ENCODE data around the gene DUS2. TPM values are rescaled to one million over a fixed set of nuclear protein-coding genes. Genes with fewer than 3 reads are reported as not detected.
"Not testable (repeated sequence)": the region's sequence is repeated elsewhere in the genome, so short reads cannot be mapped to it uniquely, and the experiment has no call there.

Gene DUS2
- total and polyA plus RNA-seq, 4 donors: 6.9 to 10.7 (median 7.9) TPM

DNA sequence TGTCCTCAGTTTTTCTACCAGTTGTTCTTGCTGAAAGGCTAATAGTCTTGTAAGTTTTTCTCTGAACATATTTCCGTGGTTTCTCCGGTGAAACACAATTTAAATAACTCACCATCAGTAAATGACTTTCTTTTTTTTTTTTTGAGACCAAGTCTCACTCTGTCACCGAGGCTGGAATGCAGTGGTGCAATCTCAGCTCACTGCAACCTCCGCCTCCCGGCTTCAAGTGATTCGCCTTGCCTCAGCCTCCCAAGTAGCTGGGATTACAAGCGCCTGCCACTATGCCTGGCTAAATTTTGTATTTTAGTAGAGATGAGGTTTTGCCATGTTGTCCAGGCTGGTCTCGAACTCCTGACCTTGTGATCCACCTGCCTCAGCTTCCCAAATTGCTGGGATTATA is 91.9 kb downstream of the DUS2 start:
- peaks cover 0 to 11% (median 4%) of the 10 kb centered on the region in 4 donors for H3K4me1 ChIP-seq (ENCODE audit: control insufficient read depth in 4 of 4, insufficient read depth in 4 of 4, low read length in 3 of 4)

GRCh38 chr16:68115851-68116250 is 92.8 kb downstream of the DUS2 start:
- Histone ChIP-seq H3K27ac (ENCODE audit: low read depth in 1 of 2, low read length in 2 of 2) (no peak overlapping the region), H3K9ac (ENCODE audit: low read depth in 1 of 2, low read length in 2 of 2) (no peak overlapping the region), H3K4me1 (ENCODE audit: control insufficient read depth in 4 of 4, insufficient read depth in 4 of 4, low read length in 3 of 4) (peaks cover 0 to 11% (median 4%) of the 10 kb centered on the region in 4 donors), H3K36me3 (ENCODE audit: control insufficient read depth in 4 of 4, insufficient read depth in 3 of 4, low read depth in 1 of 4, low read length in 3 of 4) (no peaks in the 10 kb centered on the region), H3K9me3 (ENCODE audit: control insufficient read depth in 4 of 4, low read length in 3 of 4) (no peaks in the 10 kb centered on the region), H3K27me3 (ENCODE audit: control insufficient read depth in 4 of 4, insufficient read depth in 4 of 4, low read length in 3 of 4) (no peaks in the 10 kb centered on the region), H3K4me3 (ENCODE audit: low read depth in 1 of 3, low read length in 3 of 3) (no peak overlapping the region)
- no peak for DNase-seq (ENCODE audit: low spot score)
- TF ChIP-seq, protein P1, sequence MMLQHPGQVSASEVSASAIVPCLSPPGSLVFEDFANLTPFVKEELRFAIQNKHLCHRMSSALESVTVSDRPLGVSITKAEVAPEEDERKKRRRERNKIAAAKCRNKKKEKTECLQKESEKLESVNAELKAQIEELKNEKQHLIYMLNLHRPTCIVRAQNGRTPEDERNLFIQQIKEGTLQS (IDR thresholded peaks at IDR 0.05): no peak
- TF ChIP-seq NR2F2 (IDR thresholded peaks at IDR 0.05): no peak
- no peak for TF ChIP-seq SP1 (IDR thresholded peaks at IDR 0.05)
- no peak for TF ChIP-seq HNF4A (conservative IDR thresholded peaks at IDR 0.05)
- TF ChIP-seq YY1 (IDR thresholded peaks at IDR 0.05): no peak
- TF ChIP-seq, protein P2, sequence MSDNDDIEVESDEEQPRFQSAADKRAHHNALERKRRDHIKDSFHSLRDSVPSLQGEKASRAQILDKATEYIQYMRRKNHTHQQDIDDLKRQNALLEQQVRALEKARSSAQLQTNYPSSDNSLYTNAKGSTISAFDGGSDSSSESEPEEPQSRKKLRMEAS (IDR thresholded peaks at IDR 0.05): no peak
- TF ChIP-seq RXRA (IDR thresholded peaks at IDR 0.05): no peak
- TF ChIP-seq, protein P3, sequence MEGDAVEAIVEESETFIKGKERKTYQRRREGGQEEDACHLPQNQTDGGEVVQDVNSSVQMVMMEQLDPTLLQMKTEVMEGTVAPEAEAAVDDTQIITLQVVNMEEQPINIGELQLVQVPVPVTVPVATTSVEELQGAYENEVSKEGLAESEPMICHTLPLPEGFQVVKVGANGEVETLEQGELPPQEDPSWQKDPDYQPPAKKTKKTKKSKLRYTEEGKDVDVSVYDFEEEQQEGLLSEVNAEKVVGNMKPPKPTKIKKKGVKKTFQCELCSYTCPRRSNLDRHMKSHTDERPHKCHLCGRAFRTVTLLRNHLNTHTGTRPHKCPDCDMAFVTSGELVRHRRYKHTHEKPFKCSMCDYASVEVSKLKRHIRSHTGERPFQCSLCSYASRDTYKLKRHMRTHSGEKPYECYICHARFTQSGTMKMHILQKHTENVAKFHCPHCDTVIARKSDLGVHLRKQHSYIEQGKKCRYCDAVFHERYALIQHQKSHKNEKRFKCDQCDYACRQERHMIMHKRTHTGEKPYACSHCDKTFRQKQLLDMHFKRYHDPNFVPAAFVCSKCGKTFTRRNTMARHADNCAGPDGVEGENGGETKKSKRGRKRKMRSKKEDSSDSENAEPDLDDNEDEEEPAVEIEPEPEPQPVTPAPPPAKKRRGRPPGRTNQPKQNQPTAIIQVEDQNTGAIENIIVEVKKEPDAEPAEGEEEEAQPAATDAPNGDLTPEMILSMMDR (IDR thresholded peaks at IDR 0.05; ENCODE audit: low read depth, low read length, missing input control): no peak
- TF ChIP-seq TAF1 (conservative IDR thresholded peaks at IDR 0.05): no peak
- TF ChIP-seq FOXA1 (IDR thresholded peaks at IDR 0.05): no peak
- TF ChIP-seq EGR1 (IDR thresholded peaks at IDR 0.05; ENCODE audit: low read depth in 2 of 2): no peak
- no peak for TF ChIP-seq ZBTB33 (IDR thresholded peaks at IDR 0.05)
- 84% methylated on average over 2 of the region's 2 CpGs for WGBS

More for the DNA sequence above, 91.9 kb downstream of the DUS2 start:
- not testable (repeated sequence) for H3K27me3 ChIP-seq (ENCODE audit: control insufficient read depth in 4 of 4, insufficient read depth in 4 of 4, low read length in 3 of 4); H3K36me3 ChIP-seq (ENCODE audit: control insufficient read depth in 4 of 4, insufficient read depth in 3 of 4, low read depth in 1 of 4, low read length in 3 of 4); H3K9ac ChIP-seq (ENCODE audit: low read depth in 1 of 2, low read length in 2 of 2); H3K27ac ChIP-seq (ENCODE audit: low read depth in 1 of 2, low read length in 2 of 2); DNase-seq (ENCODE audit: low spot score); H3K9me3 ChIP-seq (ENCODE audit: control insufficient read depth in 4 of 4, low read length in 3 of 4); H3K4me3 ChIP-seq (ENCODE audit: low read depth in 1 of 3, low read length in 3 of 3)
- 94% methylated on average over 8 of the region's 8 CpGs for WGBS

- H3K27ac ChIP-seq (ENCODE audit: low read depth in 1 of 2, low read length in 2 of 2): no peak overlapping the region
- WGBS: 85% methylated on average over 2 of the region's 2 CpGs
- no peaks in the 10 kb centered on the region for H3K27me3 ChIP-seq (ENCODE audit: control insufficient read depth in 4 of 4, insufficient read depth in 4 of 4, low read length in 3 of 4)
- no peak for DNase-seq (ENCODE audit: low spot score)
- H3K9ac ChIP-seq (ENCODE audit: low read depth in 1 of 2, low read length in 2 of 2): no peak overlapping the region
- H3K36me3 ChIP-seq (ENCODE audit: control insufficient read depth in 4 of 4, insufficient read depth in 3 of 4, low read depth in 1 of 4, low read length in 3 of 4): no peaks in the 10 kb centered on the region
- H3K4me1 ChIP-seq (ENCODE audit: control insufficient read depth in 4 of 4, insufficient read depth in 4 of 4, low read length in 3 of 4): peaks cover 0 to 11% (median 4%) of the 10 kb centered on the region in 4 donors
- no peaks in the 10 kb centered on the region for H3K9me3 ChIP-seq (ENCODE audit: control insufficient read depth in 4 of 4, low read length in 3 of 4)
- no peak overlapping the region for H3K4me3 ChIP-seq (ENCODE audit: low read depth in 1 of 3, low read length in 3 of 3)
- TF ChIP-seq FOXA1 (IDR thresholded peaks at IDR 0.05): no peak
- TF ChIP-seq, protein P4, sequence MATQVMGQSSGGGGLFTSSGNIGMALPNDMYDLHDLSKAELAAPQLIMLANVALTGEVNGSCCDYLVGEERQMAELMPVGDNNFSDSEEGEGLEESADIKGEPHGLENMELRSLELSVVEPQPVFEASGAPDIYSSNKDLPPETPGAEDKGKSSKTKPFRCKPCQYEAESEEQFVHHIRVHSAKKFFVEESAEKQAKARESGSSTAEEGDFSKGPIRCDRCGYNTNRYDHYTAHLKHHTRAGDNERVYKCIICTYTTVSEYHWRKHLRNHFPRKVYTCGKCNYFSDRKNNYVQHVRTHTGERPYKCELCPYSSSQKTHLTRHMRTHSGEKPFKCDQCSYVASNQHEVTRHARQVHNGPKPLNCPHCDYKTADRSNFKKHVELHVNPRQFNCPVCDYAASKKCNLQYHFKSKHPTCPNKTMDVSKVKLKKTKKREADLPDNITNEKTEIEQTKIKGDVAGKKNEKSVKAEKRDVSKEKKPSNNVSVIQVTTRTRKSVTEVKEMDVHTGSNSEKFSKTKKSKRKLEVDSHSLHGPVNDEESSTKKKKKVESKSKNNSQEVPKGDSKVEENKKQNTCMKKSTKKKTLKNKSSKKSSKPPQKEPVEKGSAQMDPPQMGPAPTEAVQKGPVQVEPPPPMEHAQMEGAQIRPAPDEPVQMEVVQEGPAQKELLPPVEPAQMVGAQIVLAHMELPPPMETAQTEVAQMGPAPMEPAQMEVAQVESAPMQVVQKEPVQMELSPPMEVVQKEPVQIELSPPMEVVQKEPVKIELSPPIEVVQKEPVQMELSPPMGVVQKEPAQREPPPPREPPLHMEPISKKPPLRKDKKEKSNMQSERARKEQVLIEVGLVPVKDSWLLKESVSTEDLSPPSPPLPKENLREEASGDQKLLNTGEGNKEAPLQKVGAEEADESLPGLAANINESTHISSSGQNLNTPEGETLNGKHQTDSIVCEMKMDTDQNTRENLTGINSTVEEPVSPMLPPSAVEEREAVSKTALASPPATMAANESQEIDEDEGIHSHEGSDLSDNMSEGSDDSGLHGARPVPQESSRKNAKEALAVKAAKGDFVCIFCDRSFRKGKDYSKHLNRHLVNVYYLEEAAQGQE (IDR thresholded peaks at IDR 0.05): no peak
- TF ChIP-seq YY1 (IDR thresholded peaks at IDR 0.05): no peak
- no peak for TF ChIP-seq HNF4A (conservative IDR thresholded peaks at IDR 0.05)
- TF ChIP-seq FOXA2 (IDR thresholded peaks at IDR 0.05): no peak
- no peak for TF ChIP-seq TAF1 (conservative IDR thresholded peaks at IDR 0.05)
- TF ChIP-seq, protein P1 (IDR thresholded peaks at IDR 0.05): no peak
- TF ChIP-seq EGR1 (IDR thresholded peaks at IDR 0.05; ENCODE audit: low read depth in 2 of 2): no peak
- TF ChIP-seq GABPA (IDR thresholded peaks at IDR 0.05 in 1 of 2, conservative IDR thresholded peaks at IDR 0.05 in 1 of 2): no peak
- TF ChIP-seq RAD21 (IDR thresholded peaks at IDR 0.05): peak; percentile 26 to 47
- no peak for TF ChIP-seq RXRA (IDR thresholded peaks at IDR 0.05)
- TF ChIP-seq, protein P3 (IDR thresholded peaks at IDR 0.05; ENCODE audit: low read depth, low read length, missing input control): peak; percentile 15
These were observed 93.3 kb downstream of the DUS2 start for GRCh38 chr16:68116256-68116867.
